ENCODE measurements around the gene SURF6. TPM values are rescaled to one million over a fixed set of nuclear protein-coding genes. Genes with fewer than 3 reads are reported as not detected.
A peak's percentile ranks its signal among the peaks of the same experiment; 100 is the strongest.

SURF6 gene
- total RNA-seq, 3 donors from 2014 or later, result 23.7 to 24.7 (median 24.0) TPM

DNA sequence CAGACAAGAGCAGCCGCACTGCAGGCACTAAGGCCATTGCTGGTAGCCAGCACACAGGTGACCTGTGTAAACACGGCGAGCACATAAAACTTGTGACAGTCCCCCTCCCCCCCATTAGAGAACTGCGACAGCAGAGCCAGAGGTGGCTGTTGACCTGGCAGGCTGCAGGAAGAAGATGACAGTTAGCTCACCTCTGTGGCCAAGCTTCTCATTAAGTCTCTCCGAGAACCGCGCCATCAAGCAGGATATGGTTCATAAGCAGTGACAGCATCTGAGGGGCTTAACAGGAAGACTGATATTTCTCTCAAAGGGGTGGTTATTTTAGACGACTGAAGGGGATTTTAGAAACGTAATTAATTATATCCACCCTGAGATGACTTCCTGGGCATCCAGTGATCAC, 34.7 kb upstream of the SURF6 start:
- H3K9me3 ChIP-seq, result no peaks in the 10 kb centered on the region
- ATAC-seq, result peak; percentile 16
- TF ChIP-seq, protein P1, sequence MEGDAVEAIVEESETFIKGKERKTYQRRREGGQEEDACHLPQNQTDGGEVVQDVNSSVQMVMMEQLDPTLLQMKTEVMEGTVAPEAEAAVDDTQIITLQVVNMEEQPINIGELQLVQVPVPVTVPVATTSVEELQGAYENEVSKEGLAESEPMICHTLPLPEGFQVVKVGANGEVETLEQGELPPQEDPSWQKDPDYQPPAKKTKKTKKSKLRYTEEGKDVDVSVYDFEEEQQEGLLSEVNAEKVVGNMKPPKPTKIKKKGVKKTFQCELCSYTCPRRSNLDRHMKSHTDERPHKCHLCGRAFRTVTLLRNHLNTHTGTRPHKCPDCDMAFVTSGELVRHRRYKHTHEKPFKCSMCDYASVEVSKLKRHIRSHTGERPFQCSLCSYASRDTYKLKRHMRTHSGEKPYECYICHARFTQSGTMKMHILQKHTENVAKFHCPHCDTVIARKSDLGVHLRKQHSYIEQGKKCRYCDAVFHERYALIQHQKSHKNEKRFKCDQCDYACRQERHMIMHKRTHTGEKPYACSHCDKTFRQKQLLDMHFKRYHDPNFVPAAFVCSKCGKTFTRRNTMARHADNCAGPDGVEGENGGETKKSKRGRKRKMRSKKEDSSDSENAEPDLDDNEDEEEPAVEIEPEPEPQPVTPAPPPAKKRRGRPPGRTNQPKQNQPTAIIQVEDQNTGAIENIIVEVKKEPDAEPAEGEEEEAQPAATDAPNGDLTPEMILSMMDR (IDR thresholded peaks at IDR 0.05), result no peak
- peaks cover 50% of the 10 kb centered on the region for H3K4me1 ChIP-seq (ENCODE audit: low read depth)
- no peak overlapping the region for H3K4me3 ChIP-seq
- peak in 1 of 3 donors; percentile 25 for DNase-seq
- intact Hi-C loops (cut with DNase I, micrococcal nuclease), result no loop called here
- peaks cover 5% of the 10 kb centered on the region for H3K36me3 ChIP-seq (ENCODE audit: low read depth)

DNA sequence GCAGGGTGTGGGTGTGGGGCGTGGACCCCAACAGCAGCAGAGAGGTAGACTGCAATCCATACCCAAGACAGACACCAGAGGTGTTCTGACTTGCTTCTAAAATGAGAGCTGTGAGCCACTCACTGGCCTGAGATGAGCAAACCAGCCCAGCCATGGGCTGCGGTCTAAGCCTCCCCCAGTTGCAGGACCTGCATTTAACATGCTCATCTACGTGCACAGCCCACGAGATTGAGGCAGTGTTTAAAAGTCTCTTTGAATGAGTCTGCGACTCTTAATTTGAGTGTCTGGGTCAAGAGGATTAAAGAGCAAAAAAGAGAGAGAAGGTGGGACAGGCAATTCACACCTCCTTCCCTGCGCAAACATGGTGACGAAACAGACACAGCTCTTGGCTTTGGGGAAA, 33.9 kb upstream of the SURF6 start:
- intact Hi-C loops (cut with DNase I, micrococcal nuclease), result no loop called here
- no peaks in the 10 kb centered on the region for H3K9me3 ChIP-seq
- DNase-seq (no peak), ATAC-seq (no peak)
- H3K4me3 ChIP-seq, result no peak overlapping the region
- H3K4me1 ChIP-seq (ENCODE audit: low read depth), result peaks cover 49% of the 10 kb centered on the region
- peaks cover 5% of the 10 kb centered on the region for H3K36me3 ChIP-seq (ENCODE audit: low read depth)
- TF ChIP-seq, protein P1 (IDR thresholded peaks at IDR 0.05), result no peak

DNA sequence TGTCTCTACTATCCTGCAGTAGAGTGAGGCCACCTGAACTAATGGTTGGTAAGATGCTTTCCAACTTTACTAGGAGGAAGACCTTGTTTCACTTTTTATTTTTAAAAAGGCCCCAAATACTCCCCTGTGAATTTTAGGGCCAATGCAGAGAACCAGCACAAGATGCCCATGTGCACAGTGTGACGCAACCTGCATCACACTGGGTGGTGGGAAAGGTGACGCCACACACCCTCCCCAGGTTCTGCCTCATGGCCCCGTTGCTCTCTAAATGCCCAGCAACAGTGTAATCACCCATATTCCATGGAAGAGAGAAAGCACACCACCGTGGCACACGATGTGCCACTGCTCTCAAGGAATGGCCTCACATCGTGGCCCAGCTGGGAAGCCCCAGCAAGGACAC, 33.4 kb upstream of the SURF6 start:
- DNase-seq, result no peak
- no peak for ATAC-seq
- H3K4me3 ChIP-seq, result no peak overlapping the region
- H3K9me3 ChIP-seq, result no peaks in the 10 kb centered on the region
- H3K4me1 ChIP-seq (ENCODE audit: low read depth), result peaks cover 45% of the 10 kb centered on the region
- H3K36me3 ChIP-seq (ENCODE audit: low read depth), result peaks cover 5% of the 10 kb centered on the region
- intact Hi-C loops (cut with DNase I, micrococcal nuclease), result no loop called here
- TF ChIP-seq, protein P1 (IDR thresholded peaks at IDR 0.05), result no peak

DNA sequence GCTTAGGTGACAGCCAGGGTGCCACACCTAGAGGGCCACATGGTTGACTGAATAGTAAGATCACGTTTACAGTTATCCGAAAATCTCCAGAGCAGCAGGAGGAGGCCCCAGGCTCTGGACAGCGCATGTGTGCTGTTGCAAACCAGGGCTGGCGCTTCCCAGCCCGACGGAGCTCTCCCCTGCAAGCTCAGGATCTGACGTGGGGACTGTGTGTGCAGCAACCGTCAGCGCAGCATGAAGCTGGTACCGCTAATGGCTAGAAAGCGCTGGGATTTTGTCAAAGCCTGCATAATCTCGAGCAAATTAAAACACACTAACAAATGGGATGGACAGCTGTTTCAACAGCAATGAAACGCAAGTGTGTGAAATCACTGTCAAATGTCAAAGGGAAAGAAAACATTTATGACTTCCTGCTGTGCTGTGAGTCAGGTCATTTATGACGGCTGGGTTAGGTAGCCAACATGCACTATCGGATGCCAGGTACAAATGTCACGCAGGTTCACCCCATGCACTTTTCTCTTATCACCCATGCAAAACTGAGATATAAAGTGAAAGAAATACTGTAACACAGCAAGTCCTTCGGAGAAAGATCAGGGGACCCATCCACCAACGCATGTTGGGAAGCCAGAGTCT, 32.4 kb upstream of the SURF6 start:
- ATAC-seq (peak; percentile 92), DNase-seq (peak in 1 of 3 donors; percentile 59)
- H3K4me1 ChIP-seq (ENCODE audit: low read depth), result peaks cover 40% of the 10 kb centered on the region
- no peak overlapping the region for H3K4me3 ChIP-seq
- H3K9me3 ChIP-seq, result no peaks in the 10 kb centered on the region
- H3K36me3 ChIP-seq (ENCODE audit: low read depth), result peaks cover 11% of the 10 kb centered on the region
- TF ChIP-seq, protein P1 (IDR thresholded peaks at IDR 0.05), result no peak
- intact Hi-C loops (cut with DNase I, micrococcal nuclease), result no loop called here

GRCh38 chr9:133367778-133368177, 31.8 kb upstream of the SURF6 start:
- Histone ChIP-seq H3K9me3 (no peaks in the 10 kb centered on the region), H3K36me3 (ENCODE audit: low read depth) (peaks cover 16% of the 10 kb centered on the region), H3K4me3 (no peak overlapping the region), H3K4me1 (ENCODE audit: low read depth) (peaks cover 40% of the 10 kb centered on the region)
- ATAC-seq (no peak), DNase-seq (no peak)
- TF ChIP-seq, protein P1 (IDR thresholded peaks at IDR 0.05), result no peak
- intact Hi-C loops (cut with DNase I, micrococcal nuclease), result no loop called here
